Lower leg skin (tissue), 4 donors: Measurements from ENCODE around the gene ISG20L2. TPM values are rescaled to one million over a fixed set of nuclear protein-coding genes. Genes with fewer than 3 reads are reported as not detected.

ENCODE experiments used
- DNase-seq, 2 donors: peaks; one replicate each; pipeline ENCODE4 v3.0.0-alpha.2; 2019; ENCODE audit warnings: low spot score in 2 of 2
- H3K4me3 ChIP-seq: fragments of 200-600 bp; sonication (generic); 2 replicates; pipeline ENCODE4 v1.5.1; 2017; ENCODE audit warnings: mild to moderate bottlenecking, low read depth; ENCODE audit not compliant: poor library complexity, severe bottlenecking
- POLR2A ChIP-seq, 2 donors: fragments of 450-650 bp; IDR thresholded peaks; one replicate each; pipeline ENCODE4 v1.6.1; 2016 to 2017; ENCODE audit warnings: antibody characterized with exemption in 2 of 2, mild to moderate bottlenecking in 1 of 2, moderate library complexity in 1 of 2
- WGBS, 2 donors: methylation state at CpG; one replicate each; pipeline ENCODE4 v1.1.5; 2018; 5-methylcytosine and 5-hydroxymethylcytosine counted together
- intact Hi-C: fragments of 100-400 bp; cut with DNase I; formaldehyde crosslinking; loops from one replicate; pipeline ENCODE4 v1.15.0; 2023; ENCODE audit warnings: low total_unique reads
- total RNA-seq, 4 donors: library from RNA; depleted of rRNA; stranded (reverse); fragments of >200 nt; gene quantifications; one replicate each; pipeline ENCODE4 v1.1.0, GENCODE V29; 2016
- TF ChIP-seq, protein P1 (sequence below), 3 donors: fragments of 450-650 bp; IDR thresholded peaks; one replicate each; pipeline ENCODE4 v1.5.1; 2016; ENCODE audit warnings: antibody characterized with exemption in 3 of 3, mild to moderate bottlenecking in 3 of 3, moderate library complexity in 2 of 3

ISG20L2 gene
- total RNA-seq, 4 donors from 2014 or later = 13.4 to 21.4 (median 16.7) TPM

GRCh38 chr1:156705918-156706656 lies 22.5 kb downstream of the ISG20L2 start:
- intact Hi-C loops = no loop called here
- H3K4me3 ChIP-seq = peak overlapping the region; percentile 24
- peak in 1 of 2 donors; percentile 96 for DNase-seq
- TF ChIP-seq POLR2A (IDR thresholded peaks at IDR 0.05) = no peak
- TF ChIP-seq, protein P1, sequence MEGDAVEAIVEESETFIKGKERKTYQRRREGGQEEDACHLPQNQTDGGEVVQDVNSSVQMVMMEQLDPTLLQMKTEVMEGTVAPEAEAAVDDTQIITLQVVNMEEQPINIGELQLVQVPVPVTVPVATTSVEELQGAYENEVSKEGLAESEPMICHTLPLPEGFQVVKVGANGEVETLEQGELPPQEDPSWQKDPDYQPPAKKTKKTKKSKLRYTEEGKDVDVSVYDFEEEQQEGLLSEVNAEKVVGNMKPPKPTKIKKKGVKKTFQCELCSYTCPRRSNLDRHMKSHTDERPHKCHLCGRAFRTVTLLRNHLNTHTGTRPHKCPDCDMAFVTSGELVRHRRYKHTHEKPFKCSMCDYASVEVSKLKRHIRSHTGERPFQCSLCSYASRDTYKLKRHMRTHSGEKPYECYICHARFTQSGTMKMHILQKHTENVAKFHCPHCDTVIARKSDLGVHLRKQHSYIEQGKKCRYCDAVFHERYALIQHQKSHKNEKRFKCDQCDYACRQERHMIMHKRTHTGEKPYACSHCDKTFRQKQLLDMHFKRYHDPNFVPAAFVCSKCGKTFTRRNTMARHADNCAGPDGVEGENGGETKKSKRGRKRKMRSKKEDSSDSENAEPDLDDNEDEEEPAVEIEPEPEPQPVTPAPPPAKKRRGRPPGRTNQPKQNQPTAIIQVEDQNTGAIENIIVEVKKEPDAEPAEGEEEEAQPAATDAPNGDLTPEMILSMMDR (IDR thresholded peaks at IDR 0.05) = peak in 1 of 3 donors; percentile 59
- WGBS, 2 donors = 2% methylated on average over 45 of the region's 45 CpGs

- peak within 1 kb of the TSS; percentile 24 for H3K4me3 ChIP-seq
- peak in 1 of 2 donors; percentile 92 for DNase-seq
- 1% methylated on average over 17 to 39 of the region's 42 CpGs for WGBS, 2 donors
- intact Hi-C loops = no loop called here
- TF ChIP-seq, protein P1 (IDR thresholded peaks at IDR 0.05) = no peak
- no peak for TF ChIP-seq POLR2A (IDR thresholded peaks at IDR 0.05)
Measured at GRCh38 chr1:156705321-156705917, 23.1 kb downstream of the ISG20L2 start, which contains the start of gene CRABP2. Gene CRABP2 (minus strand): TSS chr1:156705583. CDS start chr1:156705446, 137 bp downstream.

GRCh38 chr1:156704930-156705320 lies 23.6 kb downstream of the ISG20L2 start:
- intact Hi-C loops = no loop called here
- peak in 1 of 2 donors; percentile 94 for DNase-seq
- peak overlapping the region; percentile 14 for H3K4me3 ChIP-seq
- TF ChIP-seq POLR2A (IDR thresholded peaks at IDR 0.05) = no peak
- TF ChIP-seq, protein P1 (IDR thresholded peaks at IDR 0.05) = no peak
- WGBS, 2 donors = 3 to 5% methylated on average over 15 to 28 of the region's 29 CpGs

DNA sequence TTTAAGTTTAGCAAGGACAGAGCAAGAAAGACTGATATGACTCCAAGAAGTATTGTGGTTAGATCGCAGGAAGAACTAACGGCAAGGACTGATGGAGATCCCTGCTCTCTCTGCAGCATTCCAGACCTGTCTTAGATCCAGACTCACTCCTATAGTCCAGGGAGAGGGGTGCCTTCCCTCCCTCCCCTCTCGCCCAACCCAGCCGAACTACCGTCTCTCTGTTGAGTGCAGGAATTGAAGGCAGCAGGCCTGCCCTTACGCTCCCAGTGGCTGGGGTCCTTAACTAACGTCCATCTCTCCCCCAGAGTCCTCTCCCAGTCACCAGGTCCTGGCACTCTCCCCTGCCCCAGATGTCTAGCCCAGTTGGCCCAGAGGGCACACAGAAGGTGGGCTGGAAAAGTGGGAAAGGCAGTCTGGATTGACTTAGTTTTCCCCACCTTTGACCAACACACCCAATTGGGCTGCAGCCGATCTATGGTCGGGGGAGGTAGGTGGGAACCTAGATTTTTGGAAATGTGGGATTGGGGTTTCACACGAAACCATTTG lies 24.3 kb downstream of the ISG20L2 start:
- H3K4me3 ChIP-seq = no peak overlapping the region
- TF ChIP-seq, protein P1 (IDR thresholded peaks at IDR 0.05) = no peak
- TF ChIP-seq POLR2A (IDR thresholded peaks at IDR 0.05) = no peak
- 44 to 56% methylated on average over 10 of the region's 10 CpGs for WGBS, 2 donors
- intact Hi-C loops = no loop called here
- no peak for DNase-seq

DNA sequence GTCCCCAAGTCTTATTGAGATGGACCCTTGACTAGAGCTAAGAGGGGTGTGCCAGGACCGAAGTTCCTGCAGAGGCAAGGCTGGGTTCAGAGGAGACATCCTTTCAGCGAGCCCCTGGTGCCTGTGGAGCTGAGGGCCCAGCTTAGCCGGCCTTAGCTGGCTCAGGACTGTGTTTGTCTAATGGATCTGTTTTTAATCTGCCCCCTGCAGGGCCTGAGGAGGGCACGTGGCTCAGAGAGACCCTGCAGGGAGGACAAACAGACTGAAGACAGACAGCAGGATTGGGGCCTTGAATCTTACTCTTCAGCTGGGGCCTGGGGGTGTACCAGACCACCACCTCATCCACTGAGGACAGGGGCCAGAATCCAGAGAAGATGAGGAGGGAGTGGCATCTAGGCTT lies 24.8 kb downstream of the ISG20L2 start:
- intact Hi-C loops = no loop called here
- no peak for DNase-seq
- no peak overlapping the region for H3K4me3 ChIP-seq
- TF ChIP-seq, protein P1 (IDR thresholded peaks at IDR 0.05) = no peak
- no peak for TF ChIP-seq POLR2A (IDR thresholded peaks at IDR 0.05)
- WGBS, 2 donors = 31 to 32% methylated on average over 3 to 4 of the region's 4 CpGs
